K562 (cell line): ENCODE measurements around the gene FLAD1. TPM values are rescaled to one million over a fixed set of nuclear protein-coding genes. Genes with fewer than 3 reads are reported as not detected.
A peak's percentile ranks its signal among the peaks of the same experiment; 100 is the strongest.

Source experiments
- ARID1B ChIP-seq: fragments of 450-650 bp; IDR thresholded peaks from 2 replicates; pipeline ENCODE4 v1.6.1; 2016; ENCODE audit warnings: antibody characterized with exemption, mild to moderate bottlenecking, inconsistent platforms
- CCNT2 ChIP-seq: IDR thresholded peaks from 2 replicates; pipeline ENCODE4 v1.6.1; 2011; ENCODE audit warnings: borderline replicate concordance, low read depth, mild to moderate bottlenecking, moderate library complexity, mixed read lengths, low read length; ENCODE audit not compliant: insufficient read length; ENCODE audit errors: extremely low read depth
- CEBPG ChIP-seq, 3 experiments: fragments of 200-800 bp in 1 of 3; sonication (Bioruptor generic) in 1 of 3; sonication (generic) in 1 of 3; formaldehyde crosslinking in 1 of 3; IDR thresholded peaks in 2 of 3; conservative IDR thresholded peaks in 1 of 3; 2 replicates each; pipeline versions ENCODE4 v1.6.1 to v1.8.0; 2016 to 2022; ENCODE audit warnings: missing compliant biosample characterization in 2 of 3, missing genetic modification characterization in 2 of 3, mild to moderate bottlenecking in 1 of 3, missing genetic modification reagents in 1 of 3
- FOXK1 ChIP-seq: sonication (generic); formaldehyde crosslinking; IDR thresholded peaks from 2 replicates; pipeline ENCODE4 v1.8.0; 2022; ENCODE audit warnings: missing genetic modification reagents, mild to moderate bottlenecking, borderline replicate concordance
- GABPA ChIP-seq: fragments of 200-800 bp; sonication (Bioruptor generic); conservative IDR thresholded peaks from 2 replicates; pipeline ENCODE4 v1.6.1; 2016; ENCODE audit warnings: low read depth, missing genetic modification characterization, missing compliant biosample characterization
- HNRNPLL ChIP-seq: fragments of 200-400 bp; formaldehyde crosslinking; IDR thresholded peaks from 2 replicates; pipeline ENCODE4 v1.6.1; 2017; ENCODE audit warnings: low read length, low read depth, mild to moderate bottlenecking; ENCODE audit not compliant: poor library complexity, severe bottlenecking
- IFI16 ChIP-seq: fragments of 250-450 bp; sonication (Bioruptor Pico); IDR thresholded peaks from 2 replicates; pipeline ENCODE4 v2.1.2; 2022; ENCODE audit warnings: mild to moderate bottlenecking, inconsistent platforms
- KAT2B ChIP-seq: IDR thresholded peaks from one replicate; pipeline ENCODE4 v1.6.1; 2012; ENCODE audit warnings: low read depth, mild to moderate bottlenecking, control low read depth, inconsistent platforms, low read length, moderate library complexity
- MAFG ChIP-seq: fragments of 450-650 bp; conservative IDR thresholded peaks from 2 replicates; pipeline ENCODE4 v1.6.1; 2016; ENCODE audit warnings: missing genetic modification characterization, missing compliant biosample characterization
- MCM2 ChIP-seq: fragments of 450-650 bp; IDR thresholded peaks from 2 replicates; pipeline ENCODE4 v1.6.1; 2017; ENCODE audit warnings: low read depth, mild to moderate bottlenecking
- NR4A1 ChIP-seq, 2 experiments: fragments of 250-450 bp in 1 of 2; fragments of 450-650 bp in 1 of 2; sonication (Bioruptor Pico) in 1 of 2; IDR thresholded peaks; 2 replicates each; pipeline versions ENCODE4 v1.4.0 to v1.6.1; 2016 to 2020; ENCODE audit warnings: mild to moderate bottlenecking in 2 of 2, missing compliant biosample characterization in 1 of 2, missing genetic modification characterization in 1 of 2, moderate library complexity in 1 of 2
- POLR2B ChIP-seq: fragments of 450-650 bp; IDR thresholded peaks from 2 replicates; pipeline ENCODE4 v1.6.1; 2018; ENCODE audit warnings: low read depth; ENCODE audit not compliant: partially characterized antibody
- RFX7 ChIP-seq: fragments of 250-450 bp; sonication (Bioruptor Pico); IDR thresholded peaks from 2 replicates; pipeline ENCODE4 v1.5.1; 2021; ENCODE audit warnings: mild to moderate bottlenecking
- RUNX1 ChIP-seq: sonication (generic); IDR thresholded peaks from 2 replicates; pipeline ENCODE4 v1.6.1; 2016; ENCODE audit warnings: antibody characterized with exemption, low read depth
- ZFPM2 ChIP-seq: fragments of 250-450 bp; sonication (Bioruptor Pico); IDR thresholded peaks from 2 replicates; pipeline ENCODE4 v1.5.1; 2022; ENCODE audit warnings: mild to moderate bottlenecking
- ZNF133 ChIP-seq: fragments of 250-450 bp; sonication (Bioruptor Pico); IDR thresholded peaks from 2 replicates; pipeline ENCODE4 v1.4.0; 2020; ENCODE audit warnings: mild to moderate bottlenecking
- ZNF507 ChIP-seq: conservative IDR thresholded peaks from 2 replicates; pipeline ENCODE4 v1.6.1; 2017; ENCODE audit warnings: missing genetic modification characterization, missing compliant biosample characterization
- ZNF780A ChIP-seq: fragments of 250-450 bp; sonication (Bioruptor Pico); IDR thresholded peaks from 2 replicates; pipeline ENCODE4 v1.5.0; 2021; ENCODE audit warnings: mild to moderate bottlenecking
- polyA plus RNA-seq, 8 experiments: library from polyadenylated mRNA; depleted of rRNA in 4 of 8; stranded (reverse) in 5 of 8; unstranded in 3 of 8; fragments of >200 nt; fragmentation: Nextera tagmentation in 2 of 8; fragmentation: Illumina TruSeq in 1 of 8; extraction: Ambion mirVana in 2 of 8; extraction: Trizol in 1 of 8; gene quantifications; 2 replicates each; pipeline versions ENCODE4 v1.2.1 to v1.2.3, GENCODE V29; 2011 to 2014; ENCODE audit warnings: inconsistent platforms in 1 of 8, missing spikeins in 1 of 8
- total RNA-seq, 7 experiments: library from RNA; depleted of rRNA in 6 of 7; stranded (reverse); fragments of >200 nt in 6 of 7; fragmentation: Illumina TruSeq in 2 of 7; extraction: Trizol in 2 of 7; gene quantifications; 2 replicates each; pipeline versions ENCODE4 v1.2.1 to v1.2.3, GENCODE V29; 2011 to 2021; ENCODE audit warnings: low replicate concordance in 1 of 7
- TF ChIP-seq, protein P1 (sequence below): fragments of 250-450 bp; sonication (Bioruptor Pico); IDR thresholded peaks from 2 replicates; pipeline ENCODE4 v1.4.0; 2020; ENCODE audit warnings: borderline replicate concordance
- TF ChIP-seq, protein P2 (sequence below): fragments of 450-650 bp; IDR thresholded peaks from 2 replicates; pipeline ENCODE4 v1.6.1; 2016; ENCODE audit warnings: missing biosample characterization, missing genetic modification characterization
- TF ChIP-seq, protein P3 (sequence below), 2 experiments: fragments of 250-450 bp in 1 of 2; fragments of 450-650 bp in 1 of 2; sonication (Bioruptor Pico) in 1 of 2; IDR thresholded peaks; 2 replicates each; pipeline versions ENCODE4 v1.6.1 to v1.8.0; 2016 to 2021; ENCODE audit warnings: mild to moderate bottlenecking in 2 of 2, moderate library complexity in 2 of 2, missing compliant biosample characterization in 1 of 2, missing genetic modification characterization in 1 of 2
- TF ChIP-seq, protein P4 (sequence below), 2 experiments: IDR thresholded peaks; 2 replicates each; pipeline ENCODE4 v1.6.1; 2011; ENCODE audit warnings: borderline replicate concordance in 1 of 2, control low read depth in 1 of 2, low read depth in 1 of 2, low read length in 1 of 2, mild to moderate bottlenecking in 1 of 2, mixed read lengths in 1 of 2, moderate library complexity in 1 of 2; ENCODE audit not compliant: insufficient read depth in 1 of 2, insufficient read length in 1 of 2, poor library complexity in 1 of 2, severe bottlenecking in 1 of 2; ENCODE audit errors: extremely low read depth in 1 of 2

FLAD1 gene
- total and polyA plus RNA-seq, 9 of the 15 experiments (the other 6 are each of a cell fraction or from before 2014, with no cell fraction given), result 24.9 to 85.8 (median 67.0) TPM

DNA sequence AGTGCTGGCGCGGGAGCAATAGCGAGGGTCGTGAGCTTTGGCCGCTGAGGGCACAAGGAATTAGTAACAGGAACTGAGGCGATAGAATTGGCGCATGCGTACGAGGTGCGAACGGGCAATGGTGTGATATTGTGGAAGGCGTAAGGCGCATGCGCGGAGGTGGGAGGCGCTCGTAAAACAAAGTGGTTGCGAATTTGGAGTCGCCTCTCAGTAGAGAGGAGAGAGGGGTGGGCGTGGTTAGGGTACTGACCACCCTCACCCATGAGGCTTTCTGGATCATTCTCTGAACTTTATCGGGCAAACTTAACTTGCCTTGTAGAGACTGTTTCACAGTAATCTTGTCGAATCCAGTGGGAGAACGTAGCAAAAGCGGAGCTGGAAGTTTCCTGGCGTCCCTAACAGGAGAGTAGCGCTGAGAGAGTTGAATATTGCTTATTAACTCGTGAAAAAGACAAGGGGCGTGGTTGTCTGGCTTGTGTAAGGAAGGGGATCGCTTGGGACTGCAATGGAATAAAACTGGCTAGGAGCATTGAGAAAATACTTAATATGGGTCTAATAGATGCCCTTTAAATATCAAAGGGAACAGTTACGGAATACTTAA, 8.2 kb upstream of the FLAD1 start (continued):
- no peak for TF ChIP-seq ZNF780A
- TF ChIP-seq ZNF507, result no peak
- peak; percentile 10 for TF ChIP-seq HNRNPLL
- TF ChIP-seq MAFG (tag), result no peak
- no peak for TF ChIP-seq MCM2
- no peak for TF ChIP-seq KAT2B
- TF ChIP-seq FOXK1 (CRISPR knock-in tag), result peak; percentile 56; the same call in 1 of the 2 replicates
- TF ChIP-seq ZNF133 (CRISPR knock-in tag), result no peak
- no peak for TF ChIP-seq ZFPM2 (CRISPR knock-in tag)
- TF ChIP-seq, protein P1, sequence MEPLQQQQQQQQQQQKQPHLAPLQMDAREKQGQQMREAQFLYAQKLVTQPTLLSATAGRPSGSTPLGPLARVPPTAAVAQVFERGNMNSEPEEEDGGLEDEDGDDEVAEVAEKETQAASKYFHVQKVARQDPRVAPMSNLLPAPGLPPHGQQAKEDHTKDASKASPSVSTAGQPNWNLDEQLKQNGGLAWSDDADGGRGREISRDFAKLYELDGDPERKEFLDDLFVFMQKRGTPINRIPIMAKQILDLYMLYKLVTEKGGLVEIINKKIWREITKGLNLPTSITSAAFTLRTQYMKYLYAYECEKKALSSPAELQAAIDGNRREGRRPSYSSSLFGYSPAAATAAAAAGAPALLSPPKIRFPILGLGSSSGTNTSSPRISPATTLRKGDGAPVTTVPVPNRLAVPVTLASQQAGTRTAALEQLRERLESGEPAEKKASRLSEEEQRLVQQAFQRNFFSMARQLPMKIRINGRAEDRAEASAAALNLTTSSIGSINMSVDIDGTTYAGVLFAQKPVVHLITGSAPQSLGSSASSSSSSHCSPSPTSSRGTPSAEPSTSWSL, result no peak
- no peak for TF ChIP-seq ARID1B
- TF ChIP-seq NR4A1 (CRISPR knock-in tag; IDR thresholded peaks at IDR 0.05), result 0 out of 2 replicates have a peak, but pooled peaks have one; percentile 0
- TF ChIP-seq NR4A1 (tag; IDR thresholded peaks at IDR 0.05), result no peak
- no peak for TF ChIP-seq CCNT2
- TF ChIP-seq GABPA (tag), result no peak
- TF ChIP-seq POLR2B, result peak; percentile 97
- peak; percentile 8; the same call in 1 of the 2 replicates for TF ChIP-seq CEBPG (CRISPR knock-in tag; IDR thresholded peaks at IDR 0.05)
- no peak for TF ChIP-seq CEBPG (tag; conservative IDR thresholded peaks at IDR 0.05 in 1 of 2, IDR thresholded peaks at IDR 0.05 in 1 of 2)
- TF ChIP-seq, protein P2, sequence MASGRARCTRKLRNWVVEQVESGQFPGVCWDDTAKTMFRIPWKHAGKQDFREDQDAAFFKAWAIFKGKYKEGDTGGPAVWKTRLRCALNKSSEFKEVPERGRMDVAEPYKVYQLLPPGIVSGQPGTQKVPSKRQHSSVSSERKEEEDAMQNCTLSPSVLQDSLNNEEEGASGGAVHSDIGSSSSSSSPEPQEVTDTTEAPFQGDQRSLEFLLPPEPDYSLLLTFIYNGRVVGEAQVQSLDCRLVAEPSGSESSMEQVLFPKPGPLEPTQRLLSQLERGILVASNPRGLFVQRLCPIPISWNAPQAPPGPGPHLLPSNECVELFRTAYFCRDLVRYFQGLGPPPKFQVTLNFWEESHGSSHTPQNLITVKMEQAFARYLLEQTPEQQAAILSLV (tag), result no peak
- no peak for TF ChIP-seq RUNX1
- TF ChIP-seq, protein P3, sequence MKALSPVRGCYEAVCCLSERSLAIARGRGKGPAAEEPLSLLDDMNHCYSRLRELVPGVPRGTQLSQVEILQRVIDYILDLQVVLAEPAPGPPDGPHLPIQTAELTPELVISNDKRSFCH (CRISPR knock-in tag; IDR thresholded peaks at IDR 0.05), result no peak
- TF ChIP-seq, protein P3 (tag; IDR thresholded peaks at IDR 0.05), result no peak
- TF ChIP-seq, protein P4, sequence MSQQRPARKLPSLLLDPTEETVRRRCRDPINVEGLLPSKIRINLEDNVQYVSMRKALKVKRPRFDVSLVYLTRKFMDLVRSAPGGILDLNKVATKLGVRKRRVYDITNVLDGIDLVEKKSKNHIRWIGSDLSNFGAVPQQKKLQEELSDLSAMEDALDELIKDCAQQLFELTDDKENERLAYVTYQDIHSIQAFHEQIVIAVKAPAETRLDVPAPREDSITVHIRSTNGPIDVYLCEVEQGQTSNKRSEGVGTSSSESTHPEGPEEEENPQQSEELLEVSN (IDR thresholded peaks at IDR 0.05; ENCODE audit: borderline replicate concordance in 1 of 2, extremely low read depth in 1 of 2, insufficient read depth in 1 of 2, insufficient read length in 1 of 2, low read depth in 1 of 2, low read length in 1 of 2, poor library complexity in 1 of 2, severe bottlenecking in 1 of 2), result peak; percentile 10 to 79
- no peak for TF ChIP-seq RFX7 (CRISPR knock-in tag)
- no peak for TF ChIP-seq IFI16 (CRISPR knock-in tag)
